ENCODE data around the gene PRKCE.
A peak's percentile ranks its signal among the peaks of the same experiment; 100 is the strongest.

Gene PRKCE

DNA sequence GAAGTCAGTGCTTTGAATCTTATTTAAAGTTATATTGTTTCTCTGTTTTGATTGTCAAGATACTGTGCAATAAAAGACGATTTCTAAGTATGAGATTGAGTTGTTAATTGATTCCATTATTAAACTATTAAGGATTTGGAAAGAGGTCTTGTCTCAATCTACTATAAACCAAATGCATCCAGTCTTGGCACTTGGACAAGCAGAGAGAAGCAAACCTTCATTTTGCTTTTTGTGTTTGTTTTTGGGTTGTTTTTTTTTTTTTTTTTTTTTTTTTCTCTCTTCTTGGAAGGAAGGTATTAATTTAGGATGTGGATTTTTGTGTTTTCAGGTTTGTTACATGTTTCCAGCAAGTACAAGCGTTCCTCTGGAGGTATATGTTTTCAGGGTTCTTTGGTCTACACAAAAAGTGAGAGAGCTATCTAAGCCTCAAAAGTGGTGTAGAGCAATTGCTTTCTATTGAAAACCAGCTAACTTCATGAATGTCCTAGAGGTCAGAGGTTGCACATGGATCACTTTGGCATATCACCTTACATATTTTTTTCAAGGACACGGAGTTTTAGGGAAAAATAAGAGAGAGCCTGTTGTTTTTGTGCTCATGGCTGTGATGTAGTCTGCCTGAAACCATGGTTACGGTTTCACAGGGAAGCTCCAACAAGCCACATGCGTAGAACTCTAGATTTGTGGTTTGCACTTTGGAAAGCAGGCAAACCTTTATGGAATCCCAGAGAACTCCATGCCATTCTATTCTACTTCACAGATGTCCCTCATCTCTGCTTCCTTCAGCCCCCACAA is 1.8 kb downstream of the PRKCE start:
- DNase-seq (ENCODE audit: low read depth in 1 of 2, low spot score in 1 of 2) = no peak
- in situ Hi-C loops (cut with HindIII; ENCODE audit: low pct_unique_long_range_greater_than_20kb, low sequenced_read_pairs) = no loop called here
- no peak for TF ChIP-seq JUND (IDR thresholded peaks at IDR 0.05; ENCODE audit: low read depth)

DNA sequence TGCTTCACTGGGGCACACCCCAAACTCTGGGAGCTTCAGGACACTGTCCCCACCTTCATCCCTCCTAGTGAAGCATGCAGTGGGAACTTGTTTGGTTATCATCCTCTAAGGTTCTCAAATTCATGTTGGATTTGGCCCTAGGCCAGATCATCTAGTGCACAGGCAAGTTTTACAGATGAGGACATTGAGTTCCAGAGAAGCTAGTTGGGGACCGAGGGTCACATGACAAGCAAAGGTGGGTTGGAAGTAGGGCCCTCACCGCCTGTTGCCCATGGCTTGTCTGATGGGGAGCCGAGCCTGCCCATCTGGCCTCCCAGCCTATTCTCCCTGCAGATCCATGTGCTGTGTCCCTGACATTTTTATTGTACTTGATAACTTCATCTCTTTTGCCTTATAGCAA is 2.8 kb downstream of the PRKCE start:
- no peak for TF ChIP-seq JUND (IDR thresholded peaks at IDR 0.05; ENCODE audit: low read depth)
- in situ Hi-C loops (cut with HindIII; ENCODE audit: low pct_unique_long_range_greater_than_20kb, low sequenced_read_pairs) = no loop called here
- DNase-seq (ENCODE audit: low read depth in 1 of 2, low spot score in 1 of 2) = no peak

DNA sequence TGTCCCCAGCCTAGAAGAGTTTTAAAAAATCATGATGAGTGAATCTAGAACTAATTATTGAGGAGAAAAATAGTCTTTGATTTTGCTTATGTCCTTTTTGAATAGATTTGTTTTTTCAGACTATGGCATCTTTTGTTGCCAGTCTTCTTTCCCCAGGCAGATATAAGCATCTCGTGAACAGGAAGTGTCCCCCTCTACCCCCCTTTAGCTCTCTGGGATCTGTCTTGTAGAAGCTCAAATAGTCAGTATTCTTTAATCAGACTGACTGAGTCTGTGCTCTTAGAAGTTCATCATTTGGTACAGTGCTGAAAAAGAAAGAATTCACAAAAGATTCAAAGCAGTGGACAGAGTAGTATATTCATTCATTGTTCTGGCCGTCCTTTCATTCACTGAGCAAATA is 10.4 kb downstream of the PRKCE start:
- no peak for DNase-seq (ENCODE audit: low read depth in 1 of 2, low spot score in 1 of 2)
- TF ChIP-seq JUND (IDR thresholded peaks at IDR 0.05; ENCODE audit: low read depth) = no peak
- in situ Hi-C loops (cut with HindIII; ENCODE audit: low pct_unique_long_range_greater_than_20kb, low sequenced_read_pairs) = no loop called here

DNA sequence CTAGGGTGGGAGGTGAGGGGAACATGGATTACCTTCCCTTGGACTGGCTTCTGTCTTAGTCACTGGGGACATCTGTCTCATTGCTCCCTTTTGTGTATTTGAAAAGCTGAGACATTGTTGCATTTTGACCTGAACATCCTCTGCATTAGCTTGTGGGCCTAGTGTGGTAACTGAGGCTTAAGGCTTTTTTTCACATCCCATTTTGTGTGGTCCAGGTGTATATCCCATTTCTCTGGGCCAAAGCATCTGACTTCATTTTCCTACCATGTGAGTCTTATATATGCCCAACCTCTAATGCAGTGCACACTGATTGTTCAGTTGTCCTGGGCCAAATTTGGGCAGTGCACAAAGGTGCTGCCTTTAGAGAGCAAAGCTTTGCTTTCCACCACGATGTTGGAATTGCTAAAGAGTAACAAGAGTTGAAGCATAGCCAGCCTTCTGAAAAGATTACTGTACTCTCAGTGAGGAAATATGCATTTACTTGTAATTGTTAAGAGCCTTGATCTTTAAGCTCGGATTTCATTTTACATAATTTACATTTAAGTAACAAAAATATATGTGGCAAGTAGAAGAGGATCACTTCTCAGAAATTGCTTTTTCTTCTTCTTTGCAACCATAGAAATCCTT is 13.3 kb downstream of the PRKCE start:
- in situ Hi-C loops (cut with HindIII; ENCODE audit: low pct_unique_long_range_greater_than_20kb, low sequenced_read_pairs) = no loop called here
- TF ChIP-seq JUND (IDR thresholded peaks at IDR 0.05; ENCODE audit: low read depth) = no peak
- no peak for DNase-seq (ENCODE audit: low read depth in 1 of 2, low spot score in 1 of 2)

DNA sequence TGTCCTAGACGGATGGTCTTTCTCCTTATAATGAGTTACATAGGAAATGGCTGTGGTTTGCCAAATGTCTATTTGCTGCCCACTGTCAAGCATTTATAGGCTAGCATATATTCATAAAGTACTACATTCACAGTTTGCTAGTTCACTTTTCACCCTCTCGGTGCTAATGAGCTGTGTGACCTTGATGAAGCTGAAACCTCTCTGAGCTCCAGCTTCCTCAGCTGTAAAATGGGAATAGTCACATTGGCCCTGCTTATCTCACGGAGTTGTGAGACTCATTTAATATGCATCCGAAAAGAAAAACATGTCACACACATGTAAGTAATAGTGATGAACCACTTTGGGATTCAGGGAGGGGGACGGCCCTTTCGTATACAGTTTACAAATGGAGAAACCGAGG is 17.0 kb downstream of the PRKCE start:
- TF ChIP-seq JUND (IDR thresholded peaks at IDR 0.05; ENCODE audit: low read depth) = no peak
- DNase-seq (ENCODE audit: low read depth in 1 of 2, low spot score in 1 of 2) = no peak
- in situ Hi-C loops (cut with HindIII; ENCODE audit: low pct_unique_long_range_greater_than_20kb, low sequenced_read_pairs) = no loop called here

DNA sequence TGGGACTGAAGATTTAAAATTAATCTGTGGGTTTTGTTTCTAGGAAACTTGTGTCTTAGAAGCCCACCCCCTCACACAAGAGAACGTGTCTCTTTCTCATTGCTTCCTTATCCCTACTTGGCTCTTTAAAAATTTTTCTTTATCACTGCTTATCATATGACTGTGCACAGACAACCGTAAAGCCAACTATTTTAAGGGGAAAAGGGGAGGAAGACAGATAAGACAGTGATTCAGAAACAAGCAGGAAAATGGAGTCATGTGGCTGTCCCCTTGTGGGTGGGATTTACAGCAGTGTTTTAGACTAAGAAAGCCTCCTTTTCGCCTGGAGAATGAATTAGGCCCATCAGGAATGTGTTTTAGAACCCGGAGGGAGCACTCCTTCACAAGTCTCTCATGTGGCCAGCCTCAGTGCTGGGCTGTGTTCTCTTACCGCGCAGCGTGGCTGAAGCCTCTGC is 17.6 kb downstream of the PRKCE start:
- TF ChIP-seq JUND (IDR thresholded peaks at IDR 0.05; ENCODE audit: low read depth) = no peak
- DNase-seq (ENCODE audit: low read depth in 1 of 2, low spot score in 1 of 2) = no peak
- in situ Hi-C loops (cut with HindIII; ENCODE audit: low pct_unique_long_range_greater_than_20kb, low sequenced_read_pairs) = no loop called here

DNA sequence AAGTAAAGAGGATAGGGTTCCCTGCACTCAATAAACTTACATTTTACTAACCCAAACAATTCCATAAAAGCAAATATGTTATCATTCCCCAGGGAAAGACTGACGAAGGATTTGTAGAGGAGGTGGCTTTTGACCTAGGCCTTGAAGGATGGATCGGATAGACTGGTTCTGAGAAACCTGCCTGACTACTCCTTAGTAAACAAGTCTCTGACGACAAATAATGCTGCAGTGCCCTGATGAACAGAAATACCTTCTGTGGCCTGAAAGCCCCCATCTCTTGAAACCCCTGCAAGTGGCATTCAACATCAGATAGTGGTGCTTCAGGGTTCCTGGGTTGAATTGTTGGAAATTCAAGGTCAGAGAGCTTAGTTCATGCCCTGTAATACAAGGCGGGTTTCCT is 19.2 kb downstream of the PRKCE start:
- no peak for TF ChIP-seq JUND (IDR thresholded peaks at IDR 0.05; ENCODE audit: low read depth)
- DNase-seq (ENCODE audit: low read depth in 1 of 2, low spot score in 1 of 2) = peak in 1 of 2 experiments; percentile 69
- in situ Hi-C loops (cut with HindIII; ENCODE audit: low pct_unique_long_range_greater_than_20kb, low sequenced_read_pairs) = no loop called here

DNA sequence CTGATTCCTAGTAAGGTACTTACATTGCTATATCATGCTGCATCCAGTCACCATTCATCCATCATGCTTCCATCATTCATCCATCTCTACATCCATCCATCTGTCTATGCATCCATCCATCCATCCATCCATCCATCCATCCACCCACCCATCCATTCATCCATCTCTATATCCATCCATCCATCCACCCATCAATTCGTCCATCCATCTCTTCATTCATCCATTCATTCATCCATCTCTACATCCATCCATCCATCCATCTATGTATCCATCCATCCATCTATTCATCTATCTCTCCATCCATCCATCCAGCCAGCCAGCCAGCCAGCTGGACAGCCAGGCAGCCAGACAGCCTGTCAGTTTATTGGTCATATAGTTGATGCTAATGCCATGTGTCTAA is 20.7 kb downstream of the PRKCE start:
- DNase-seq (ENCODE audit: low read depth in 1 of 2, low spot score in 1 of 2) = no peak
- no peak for TF ChIP-seq JUND (IDR thresholded peaks at IDR 0.05; ENCODE audit: low read depth)
- in situ Hi-C loops (cut with HindIII; ENCODE audit: low pct_unique_long_range_greater_than_20kb, low sequenced_read_pairs) = no loop called here

DNA sequence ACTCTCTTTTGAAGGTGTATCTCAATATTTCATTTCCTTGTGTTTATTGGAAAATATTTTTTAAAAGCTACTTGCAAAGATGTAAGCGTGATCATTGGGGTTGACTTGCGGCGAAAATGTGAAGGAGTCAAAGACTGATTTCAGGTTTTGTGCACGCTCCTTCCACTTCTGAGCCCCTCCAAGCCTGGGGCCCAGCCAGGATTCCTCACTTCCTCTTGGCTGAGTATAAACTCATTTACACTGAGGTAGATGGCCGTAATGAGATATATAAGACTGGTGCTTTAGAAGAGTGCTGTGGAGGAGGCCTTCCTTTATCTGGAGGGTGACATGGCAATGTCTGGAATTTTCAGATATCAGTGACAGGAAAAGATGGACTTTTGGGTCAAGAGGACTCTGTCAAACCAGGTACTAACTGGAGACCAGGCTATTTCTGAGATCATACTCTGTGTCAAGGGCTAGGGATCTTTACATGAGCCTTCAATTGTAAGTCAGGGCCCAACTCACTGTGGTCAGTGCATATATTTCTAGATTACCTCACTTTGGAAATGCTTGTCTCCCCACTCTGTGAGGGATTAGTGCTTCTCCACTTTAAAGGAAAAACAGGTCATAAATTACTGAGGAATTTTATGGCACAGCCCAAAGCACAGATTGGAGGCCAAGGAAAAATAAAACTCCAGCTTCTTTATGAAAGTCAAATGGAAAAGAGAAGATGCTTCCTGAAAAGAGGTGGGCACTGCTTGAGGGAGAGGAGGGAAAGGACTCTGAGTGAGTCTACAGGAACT is 22.8 kb downstream of the PRKCE start:
- no peak for TF ChIP-seq JUND (IDR thresholded peaks at IDR 0.05; ENCODE audit: low read depth)
- in situ Hi-C loops (cut with HindIII; ENCODE audit: low pct_unique_long_range_greater_than_20kb, low sequenced_read_pairs) = no loop called here
- DNase-seq (ENCODE audit: low read depth in 1 of 2, low spot score in 1 of 2) = no peak

DNA sequence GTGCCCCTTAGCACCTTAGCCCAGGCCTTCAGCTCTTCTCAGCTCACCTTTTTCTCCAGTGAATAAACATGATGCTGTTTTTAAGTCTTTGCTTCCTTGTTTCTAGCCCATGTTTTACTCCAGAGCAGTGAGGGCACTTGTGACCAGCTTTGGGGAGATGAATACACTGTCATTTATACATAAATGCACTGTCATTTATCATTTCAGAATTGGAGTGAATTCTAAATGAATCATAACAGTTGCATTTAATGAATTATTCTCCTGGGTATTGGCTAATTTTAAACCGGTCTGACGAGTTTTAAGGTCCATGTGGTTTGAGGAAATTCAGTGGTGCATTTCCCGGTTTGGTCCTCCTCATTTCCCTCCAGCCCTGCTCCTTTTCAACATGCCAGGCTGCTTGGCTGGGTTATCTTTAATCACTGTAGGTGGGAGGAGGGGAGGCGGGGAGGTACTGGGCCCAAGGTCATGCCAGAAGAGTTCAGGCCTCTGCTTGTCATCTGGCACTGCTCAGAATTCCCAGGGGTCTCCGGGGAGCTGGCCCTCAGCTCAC is 23.9 kb downstream of the PRKCE start:
- peak; percentile 22 to 77 for DNase-seq (ENCODE audit: low read depth in 1 of 2, low spot score in 1 of 2)
- in situ Hi-C loops (cut with HindIII; ENCODE audit: low pct_unique_long_range_greater_than_20kb, low sequenced_read_pairs) = no loop called here
- no peak for TF ChIP-seq JUND (IDR thresholded peaks at IDR 0.05; ENCODE audit: low read depth)

DNA sequence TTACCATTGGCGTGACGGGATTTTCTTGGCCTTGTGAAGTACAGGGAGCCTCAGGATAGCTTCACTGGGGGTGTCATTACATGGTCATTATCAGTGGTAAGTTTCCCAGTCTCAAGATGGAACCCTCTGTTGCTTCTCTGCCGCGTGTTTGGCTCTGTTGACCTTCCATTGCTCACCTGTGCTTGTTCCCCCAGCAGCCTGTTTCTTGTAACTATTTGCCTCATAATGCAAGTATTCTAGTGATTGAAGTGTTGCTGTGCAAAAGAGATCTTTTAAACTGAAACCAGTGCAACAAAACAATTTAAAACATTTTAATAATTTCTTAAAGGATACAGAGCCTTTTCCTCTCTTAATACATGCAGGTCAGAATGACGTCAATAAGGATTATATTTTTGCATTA is 24.6 kb downstream of the PRKCE start:
- TF ChIP-seq JUND (IDR thresholded peaks at IDR 0.05; ENCODE audit: low read depth) = no peak
- no peak for DNase-seq (ENCODE audit: low read depth in 1 of 2, low spot score in 1 of 2)
- in situ Hi-C loops (cut with HindIII; ENCODE audit: low pct_unique_long_range_greater_than_20kb, low sequenced_read_pairs) = no loop called here

DNA sequence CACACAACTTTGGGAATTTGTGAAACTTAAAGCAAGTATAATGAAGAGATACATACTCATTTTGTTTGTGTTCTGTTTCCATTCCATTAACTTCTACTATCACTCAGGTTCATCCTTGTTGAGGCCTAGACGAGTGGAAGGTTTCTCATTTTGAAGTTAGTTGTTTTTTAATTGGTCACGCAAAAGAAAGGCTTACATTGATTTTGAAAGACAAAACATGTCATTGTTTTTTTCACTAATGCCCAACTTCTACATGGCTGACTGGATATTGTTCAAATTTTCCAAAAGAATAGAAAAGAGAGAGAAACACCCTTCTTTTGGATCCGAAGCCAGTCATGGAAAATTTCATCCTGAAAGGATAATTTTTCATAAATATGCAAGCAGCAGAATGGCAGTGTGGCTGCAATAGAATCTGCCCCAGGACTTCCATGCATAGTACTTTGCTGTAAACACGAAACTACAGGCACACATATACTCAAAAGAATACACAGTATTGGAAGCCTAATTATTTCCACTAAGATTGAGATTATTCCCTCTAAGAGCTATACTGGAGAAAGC is 27.4 kb downstream of the PRKCE start:
- in situ Hi-C loops (cut with HindIII; ENCODE audit: low pct_unique_long_range_greater_than_20kb, low sequenced_read_pairs) = no loop called here
- no peak for TF ChIP-seq JUND (IDR thresholded peaks at IDR 0.05; ENCODE audit: low read depth)
- DNase-seq (ENCODE audit: low read depth in 1 of 2, low spot score in 1 of 2) = no peak
